Hindlimb muscle (tissue), 1 donor: ENCODE results near the gene TOP3B. TPM values are rescaled to one million over a fixed set of nuclear protein-coding genes. Genes with fewer than 3 reads are reported as not detected.
A peak's percentile ranks its signal among the peaks of the same experiment; 100 is the strongest.
"Not testable (repeated sequence)": the region's sequence is repeated elsewhere in the genome, so short reads cannot be mapped to it uniquely, and the experiment has no call there.

Experiments
- DNase-seq: peaks from one replicate; pipeline ENCODE4 v3.0.0-alpha.2; 2013
- polyA plus RNA-seq: library from polyadenylated mRNA; unstranded; fragments of 120-200 nt; gene quantifications from one replicate; pipeline ENCODE4 v1.2.1, GENCODE V29; 2013; ENCODE audit not compliant: insufficient read length

TOP3B gene
- polyA plus RNA-seq, 1 donor = 16.7 TPM

DNA sequence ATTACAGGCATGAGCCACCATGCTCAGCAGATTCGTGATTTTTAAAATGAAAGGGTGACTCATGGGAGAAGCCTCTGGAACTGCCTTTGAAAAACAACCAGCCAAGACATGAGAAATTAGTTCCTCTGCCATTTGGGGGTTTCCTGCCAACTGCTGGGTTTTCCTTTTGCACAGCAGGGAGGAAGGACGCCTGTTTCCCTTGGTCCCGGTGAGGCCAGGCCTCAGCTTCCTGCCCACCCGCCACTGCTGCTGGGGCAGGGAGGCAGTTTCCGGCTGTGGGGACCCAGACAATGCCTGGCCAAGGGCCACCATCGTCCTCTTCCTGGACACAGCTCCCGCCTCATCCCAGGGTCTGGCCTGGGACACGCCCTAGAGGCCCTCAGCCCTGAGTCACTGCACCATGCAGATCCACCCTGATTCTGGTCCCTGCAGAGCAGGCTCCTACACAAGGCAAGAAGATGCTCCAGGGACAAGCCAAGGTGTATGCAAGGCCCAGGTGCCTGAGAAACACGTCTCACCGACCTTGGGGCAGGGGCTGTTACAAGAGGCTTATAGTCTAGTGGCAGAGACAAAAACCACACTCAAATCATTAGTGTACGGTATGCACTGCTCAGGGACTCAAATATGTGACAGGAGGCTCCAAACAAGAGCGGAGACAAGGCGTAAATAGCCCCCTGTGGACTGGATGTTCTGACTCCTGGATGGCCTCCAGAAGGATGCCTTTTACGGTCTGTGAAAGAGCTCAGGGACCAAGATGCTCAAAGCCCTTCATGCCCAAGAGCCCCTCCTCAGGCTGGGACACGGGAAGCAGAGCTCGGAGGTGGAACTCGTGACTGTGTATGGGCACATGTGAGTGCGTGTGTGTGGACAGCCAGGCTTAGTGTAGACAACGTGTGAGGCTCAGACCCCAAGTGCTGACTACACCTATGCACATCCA is 39.9 kb downstream of the TOP3B start:
- peak; percentile 49 for DNase-seq

DNA sequence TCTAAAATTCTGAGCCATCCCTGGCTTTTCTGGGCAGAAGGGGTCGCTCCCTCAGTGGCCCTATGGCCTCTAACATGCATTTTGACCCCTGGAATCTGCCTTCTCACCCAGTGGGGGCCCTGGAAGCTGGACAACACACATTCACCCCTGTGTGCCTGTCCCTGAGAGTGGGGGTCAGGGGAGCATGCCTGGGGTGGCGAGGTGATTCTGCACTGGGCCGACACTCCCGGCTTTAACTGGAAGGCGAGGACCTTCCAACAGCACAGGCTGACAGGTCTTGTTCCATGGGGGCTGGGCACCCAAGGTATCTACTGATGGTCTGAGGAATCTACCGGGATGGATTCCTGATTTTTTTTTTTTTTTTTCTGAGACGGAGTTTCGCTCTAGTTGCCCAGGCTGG is 40.7 kb downstream of the TOP3B start:
- no peak for DNase-seq

DNA sequence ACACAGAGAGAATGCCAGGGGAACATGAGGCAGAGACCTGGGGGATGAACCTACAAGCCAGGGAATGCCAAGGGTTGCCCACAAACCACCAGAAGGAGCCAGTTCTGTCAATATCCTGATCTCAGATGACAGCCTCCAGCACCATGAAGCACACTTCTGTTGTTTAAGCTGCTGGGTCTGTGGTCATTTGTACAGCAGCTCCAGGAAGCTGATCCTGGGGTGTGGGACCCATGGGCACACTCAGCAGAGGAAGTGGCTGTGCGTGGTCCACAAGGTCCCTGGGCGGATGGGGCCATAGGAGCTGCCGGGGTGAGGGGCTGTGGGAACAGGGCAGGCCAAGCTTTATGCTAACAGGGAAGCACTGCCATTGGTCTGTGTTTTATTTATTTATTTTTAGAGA is 42.1 kb downstream of the TOP3B start:
- no peak for DNase-seq

DNA sequence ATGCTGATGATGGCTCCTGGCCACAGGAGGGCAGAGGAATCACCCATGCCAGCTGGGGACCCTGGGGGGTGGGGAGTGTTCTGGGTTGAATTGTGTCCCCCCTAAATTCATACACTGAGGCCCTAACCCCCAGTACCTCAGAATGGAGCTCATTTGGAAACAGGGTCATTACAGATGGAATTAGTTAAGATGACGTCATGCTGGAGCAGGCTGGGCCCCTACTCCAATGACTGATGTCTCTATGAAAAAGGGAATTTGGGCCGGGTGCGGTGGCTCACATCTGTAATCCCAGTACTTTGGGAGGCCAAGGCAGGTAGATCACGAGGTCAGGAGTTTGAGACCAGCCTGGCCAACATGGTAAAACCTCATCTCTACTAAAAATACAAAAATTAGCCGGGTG is 42.7 kb downstream of the TOP3B start:
- not testable (repeated sequence) for DNase-seq

DNA sequence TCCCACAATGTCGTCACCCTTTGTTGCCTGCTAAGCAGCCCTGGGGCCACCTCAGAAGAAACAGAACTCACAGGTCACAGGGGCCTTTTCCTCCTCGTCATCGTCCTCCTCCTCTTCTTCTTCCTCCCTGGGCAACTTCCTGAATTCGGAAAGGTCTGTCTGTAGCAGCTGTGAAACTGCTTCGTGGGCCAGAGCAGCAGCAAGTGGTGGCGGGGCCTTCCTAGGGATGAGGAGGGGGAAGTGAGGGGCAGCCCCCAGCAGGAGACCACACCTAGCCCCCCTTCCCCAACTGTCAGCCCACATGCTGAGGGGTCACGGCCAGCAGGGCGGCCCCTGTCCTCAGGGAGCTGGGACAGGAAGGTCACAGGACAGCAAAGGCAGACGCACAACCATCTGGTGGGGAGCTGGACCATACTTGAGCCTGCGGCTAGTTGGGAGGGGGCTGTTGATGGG is 43.1 kb downstream of the TOP3B start:
- DNase-seq = no peak

DNA sequence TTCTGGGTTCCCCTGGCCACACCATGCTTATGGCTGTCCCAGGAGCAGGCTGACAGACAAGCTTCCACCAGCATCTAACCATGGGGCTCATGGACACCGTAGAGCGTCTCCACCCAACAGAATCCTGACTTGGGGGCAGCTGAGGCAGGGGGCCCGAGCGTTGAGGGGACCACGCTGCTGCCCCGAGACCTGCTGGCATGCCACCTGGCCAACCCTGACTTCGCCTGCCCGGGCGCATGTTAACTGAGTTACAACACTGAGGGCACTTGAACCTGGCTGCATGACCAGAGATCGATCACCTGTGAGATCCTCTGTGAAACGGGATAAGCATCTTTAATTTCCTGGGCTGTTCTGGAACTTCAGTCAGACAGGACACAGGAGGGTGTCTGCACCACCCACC is 43.7 kb downstream of the TOP3B start:
- DNase-seq = no peak

DNA sequence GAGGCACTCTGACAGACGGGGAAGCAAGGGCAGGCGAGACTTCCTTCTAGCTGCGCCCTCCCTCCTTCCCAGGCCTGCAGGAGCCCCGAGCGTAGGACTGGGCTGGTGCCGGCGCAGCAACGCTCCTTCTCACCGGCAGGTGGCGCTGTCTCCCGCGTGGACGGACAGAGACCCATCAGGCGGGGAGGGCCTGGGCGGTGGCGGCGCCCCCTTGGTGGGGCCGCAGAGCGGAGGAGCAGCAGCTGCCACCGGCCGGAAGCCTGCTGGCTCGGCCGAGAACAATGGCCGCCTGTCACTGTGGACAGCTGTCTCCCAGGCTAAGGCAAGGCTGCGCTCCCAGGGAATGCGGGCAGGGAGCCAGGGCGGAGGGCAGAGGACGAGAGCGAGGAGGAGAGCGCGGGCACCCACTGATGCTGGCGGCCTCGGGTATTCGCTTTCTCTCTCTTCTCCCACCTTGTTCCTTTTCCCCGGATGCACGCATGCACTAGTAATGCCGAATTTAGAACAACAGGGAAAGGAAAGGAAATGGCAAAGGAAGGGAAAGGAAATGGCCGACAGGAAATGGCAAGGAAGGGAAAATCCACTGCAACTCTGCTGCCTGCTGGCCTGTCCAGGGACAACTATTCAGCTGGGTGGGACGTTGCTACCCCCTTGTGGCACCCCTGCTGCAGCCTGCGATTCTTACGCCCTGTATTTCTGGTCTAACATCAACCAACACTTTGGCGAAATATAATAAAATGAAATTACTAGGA is 44.3 kb downstream of the TOP3B start:
- DNase-seq = peak; percentile 93

DNA sequence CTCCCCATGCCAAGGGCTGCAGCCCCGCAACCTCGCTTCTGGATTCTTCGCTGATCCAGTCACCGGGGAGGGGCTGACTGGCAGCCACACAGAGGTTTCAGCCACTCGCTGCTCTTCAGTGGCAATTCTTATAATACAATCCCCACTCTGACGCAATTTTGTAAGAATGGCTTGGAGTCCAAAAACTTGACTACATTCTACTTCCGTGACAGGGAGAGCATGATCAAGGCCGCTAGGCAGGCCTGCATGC is 44.8 kb downstream of the TOP3B start:
- no peak for DNase-seq

DNA sequence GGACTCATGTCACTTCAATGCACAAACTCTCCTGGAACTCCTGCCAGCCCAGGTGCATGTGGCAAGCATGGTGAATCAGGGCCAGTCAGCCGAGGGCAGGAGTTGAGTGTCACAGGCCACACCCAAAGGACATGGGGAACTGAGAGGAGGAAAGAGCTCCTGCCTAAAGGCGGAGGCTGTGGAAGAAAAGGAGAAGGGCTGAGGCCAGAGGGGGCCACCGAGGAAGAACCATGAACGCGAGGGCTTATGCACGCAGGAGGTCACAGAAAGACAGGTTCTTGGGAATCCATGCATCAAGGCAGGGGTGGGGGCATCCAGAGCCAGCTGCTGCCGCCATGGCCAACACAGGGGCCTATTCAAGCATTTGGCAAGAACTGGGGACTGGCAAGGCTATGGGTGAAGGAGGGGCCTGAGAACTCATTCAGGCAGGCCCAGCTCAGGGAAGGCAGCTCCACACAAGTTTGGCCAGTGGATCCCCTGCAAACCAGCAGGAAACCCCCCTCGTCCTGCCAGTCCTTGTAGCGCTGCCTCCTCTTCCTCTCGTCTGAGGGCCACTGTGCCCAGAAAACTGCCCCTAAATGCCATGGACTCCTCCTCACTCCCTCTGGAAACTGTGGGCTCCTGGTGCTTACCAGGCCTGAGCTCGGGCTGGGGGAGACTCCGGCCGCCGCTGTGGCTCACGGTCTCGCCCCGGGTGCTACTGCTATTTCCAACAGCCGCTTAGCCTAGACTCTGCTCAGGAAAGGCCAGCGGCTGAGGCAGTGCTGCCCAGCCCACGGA is 45.4 kb downstream of the TOP3B start:
- DNase-seq = no peak

DNA sequence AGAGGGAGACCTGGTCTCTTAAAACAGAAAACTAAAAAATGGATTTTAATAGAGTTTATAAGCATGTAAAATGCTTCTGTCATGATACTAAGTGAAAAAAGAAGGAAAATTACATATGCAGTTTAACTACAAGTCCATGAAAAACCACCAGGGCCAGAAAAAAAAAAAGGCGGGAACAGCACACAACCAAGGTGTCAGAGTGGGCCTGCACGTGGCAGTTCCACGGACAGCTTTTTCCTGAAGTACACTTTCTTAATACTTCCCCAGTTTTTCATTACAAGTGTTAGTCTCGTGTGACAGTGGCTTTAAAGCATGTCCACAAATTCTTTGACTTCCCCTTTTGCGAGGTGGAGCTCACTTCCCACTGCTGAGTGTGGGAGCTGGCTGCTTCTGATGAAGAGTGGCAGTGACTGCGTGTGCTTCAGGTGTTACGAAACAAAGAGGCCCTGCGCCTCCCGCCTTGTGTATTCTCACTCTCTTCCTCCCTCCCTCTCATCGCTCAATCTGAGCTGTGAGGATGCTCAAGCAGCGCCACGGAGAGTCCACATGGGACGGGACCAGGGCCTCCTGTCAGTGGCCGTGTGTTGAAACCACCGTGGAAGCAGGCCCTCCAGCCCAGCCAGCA is 46.3 kb downstream of the TOP3B start:
- no peak for DNase-seq

DNA sequence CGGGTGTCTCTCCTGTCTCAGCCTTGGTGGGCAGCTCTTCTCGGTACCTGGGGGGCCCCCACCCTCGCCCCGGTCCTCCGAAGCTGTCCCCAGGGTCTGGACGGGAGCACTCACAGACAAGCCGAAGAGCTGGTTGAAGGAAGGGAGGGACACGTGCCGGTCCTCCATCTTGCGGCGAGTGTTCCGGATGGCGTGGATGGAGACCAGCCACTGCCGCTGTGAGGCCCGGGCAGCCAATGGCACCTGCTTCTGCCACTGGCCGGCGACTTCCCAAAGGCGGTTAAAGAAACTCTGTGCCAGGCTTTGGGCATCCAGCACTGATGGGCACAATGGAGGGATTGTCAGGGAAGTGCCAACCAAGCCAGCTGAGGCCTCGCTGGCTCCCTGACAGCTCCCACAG is 48.7 kb downstream of the TOP3B start:
- no peak for DNase-seq

DNA sequence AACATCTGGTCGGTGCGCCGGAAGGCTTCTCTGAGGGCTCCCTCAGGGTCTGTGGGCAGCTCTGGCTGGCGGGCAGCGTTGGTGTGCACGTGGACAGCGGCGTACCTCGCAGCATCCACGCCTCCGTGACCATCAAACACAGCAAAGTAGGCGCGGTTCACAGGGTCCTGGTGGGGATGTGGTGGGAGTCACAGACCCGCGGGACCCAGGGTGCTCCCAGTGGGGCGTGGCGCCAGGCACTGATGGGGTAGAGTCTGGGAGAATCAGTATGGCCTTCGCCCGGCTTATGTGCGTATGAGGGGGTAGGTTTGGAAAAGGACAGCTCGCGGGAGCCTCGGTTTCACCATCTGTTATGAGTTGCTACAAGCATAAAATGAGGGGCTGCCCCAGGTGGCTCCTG is 49.2 kb downstream of the TOP3B start:
- DNase-seq = no peak

DNA sequence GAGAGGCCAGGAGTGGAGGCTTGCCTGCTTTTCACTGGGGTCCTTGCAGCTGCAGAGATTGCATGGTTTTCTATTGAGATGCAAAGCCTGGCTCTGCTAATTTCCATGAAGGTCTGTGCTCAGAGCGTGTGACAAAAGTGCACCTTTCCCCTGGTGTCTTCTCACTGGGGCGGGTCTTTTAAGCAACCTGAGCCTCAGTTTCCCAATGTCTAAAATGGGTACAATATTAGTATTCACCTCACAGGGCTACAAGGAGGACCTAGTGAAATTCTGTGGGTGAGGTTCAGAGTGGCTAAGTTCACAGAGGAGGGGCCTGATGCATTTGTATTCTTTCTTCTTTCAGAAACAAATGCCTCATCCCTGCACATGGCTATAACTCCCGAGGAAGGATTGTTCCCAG is 50.2 kb downstream of the TOP3B start:
- DNase-seq = no peak

DNA sequence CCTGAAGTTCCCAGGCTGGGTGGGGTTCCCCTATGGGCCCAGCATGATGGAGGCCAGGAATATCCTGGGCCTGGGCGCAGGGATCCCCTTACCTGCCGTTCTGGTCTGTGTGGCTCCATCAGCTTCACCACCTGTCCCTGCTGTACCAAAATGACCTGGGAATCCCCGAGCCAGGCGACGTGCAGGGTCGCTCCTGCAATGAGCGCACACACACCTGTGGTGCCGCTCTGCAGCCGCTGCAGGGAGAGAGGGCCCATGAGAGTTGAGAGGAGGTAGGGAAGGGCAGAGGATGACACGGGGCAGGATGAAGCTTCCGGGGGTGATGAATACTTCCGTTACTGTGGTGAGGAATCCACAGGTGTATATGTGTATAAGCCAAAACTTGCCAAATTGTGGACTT is 51.5 kb downstream of the TOP3B start:
- no peak for DNase-seq

DNA sequence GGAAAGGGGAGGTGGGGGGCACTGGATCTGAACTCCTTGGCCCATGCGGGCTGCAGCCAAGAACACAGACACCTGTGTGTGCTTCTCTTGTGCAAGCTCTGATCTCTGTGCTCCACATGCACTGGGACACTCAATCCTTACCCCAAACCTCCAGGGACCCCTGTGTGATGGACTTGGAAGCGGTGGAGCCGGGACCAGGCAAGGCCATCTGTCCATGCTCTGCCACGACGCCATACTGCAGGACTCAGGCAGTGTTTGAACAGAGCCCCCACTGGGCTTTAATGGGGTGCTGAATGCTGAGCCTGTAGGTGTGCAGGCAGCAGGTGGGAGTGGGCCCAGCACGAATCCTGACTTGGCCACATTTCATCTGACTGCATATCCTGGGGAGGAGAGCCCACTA is 53.3 kb downstream of the TOP3B start:
- DNase-seq = no peak

DNA sequence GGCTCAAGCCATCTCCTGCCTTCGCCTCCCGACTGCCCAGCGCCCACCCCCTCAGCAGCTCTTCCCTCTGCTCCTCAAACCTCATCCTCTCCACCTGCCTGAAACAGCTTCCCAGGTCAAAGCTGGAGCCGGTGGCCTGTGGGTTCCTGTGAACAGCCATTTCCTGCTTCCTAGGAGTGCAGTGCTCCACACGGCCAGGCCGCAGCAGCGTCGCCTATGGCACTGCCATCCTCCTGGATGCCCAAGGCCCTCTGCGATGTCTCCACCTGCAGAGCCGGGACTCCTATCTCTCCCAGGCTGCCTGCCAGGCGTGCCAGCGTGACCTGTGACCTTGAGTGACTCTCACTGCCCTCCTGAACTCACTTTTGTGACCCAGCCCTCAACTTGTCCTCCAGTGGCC is 54.5 kb downstream of the TOP3B start:
- no peak for DNase-seq

DNA sequence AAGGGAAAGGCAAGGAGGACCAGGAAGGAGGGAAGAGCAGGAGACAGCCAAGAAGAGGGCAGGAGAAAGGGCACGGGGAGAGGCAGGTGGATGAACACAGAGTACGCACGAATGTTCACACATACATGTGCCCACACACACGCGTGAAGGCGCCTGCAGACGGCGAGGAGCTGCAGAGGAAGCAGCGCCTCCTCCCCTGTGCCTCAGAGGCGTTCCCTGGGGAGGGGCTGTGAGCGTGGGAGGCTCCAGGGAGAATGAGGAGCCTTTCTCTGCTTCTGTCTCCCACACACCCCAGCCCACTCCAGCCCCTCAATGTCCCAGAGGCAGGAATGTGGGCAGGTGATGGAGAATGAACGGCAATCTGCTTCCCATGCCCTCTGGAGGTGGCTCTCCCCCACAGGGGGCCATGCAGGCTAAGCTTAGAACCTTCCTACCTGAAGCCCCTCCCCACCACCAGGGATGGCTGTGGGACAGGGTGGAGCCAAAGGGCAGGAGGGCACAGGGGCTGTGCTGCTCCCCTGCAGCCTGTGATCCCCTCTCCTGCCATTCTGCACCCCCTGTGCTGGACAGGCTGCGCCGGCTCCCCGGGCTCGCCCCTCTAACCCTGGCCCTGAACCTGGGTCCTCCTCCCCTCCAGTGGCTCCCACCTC is 55.3 kb downstream of the TOP3B start:
- no peak for DNase-seq

DNA sequence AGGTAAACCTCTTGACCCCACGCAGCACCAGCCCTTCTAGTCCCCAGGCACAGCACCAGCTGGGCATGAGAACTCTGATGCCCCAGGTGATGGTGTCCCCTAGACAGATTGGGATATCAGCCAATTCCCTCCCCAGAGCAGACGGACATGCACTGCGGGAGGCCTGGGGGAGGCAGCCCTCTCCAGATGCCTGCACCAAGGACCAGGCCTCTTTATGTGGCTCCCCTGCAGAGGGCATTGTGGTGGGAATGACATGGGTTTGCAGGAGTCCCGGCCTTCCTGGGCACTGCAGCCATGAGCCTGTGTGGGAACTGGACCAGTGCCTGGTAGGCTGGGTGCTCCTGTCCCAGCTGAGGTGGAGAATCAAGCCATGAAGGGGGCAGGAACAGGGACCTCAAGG is 55.9 kb downstream of the TOP3B start:
- no peak for DNase-seq

DNA sequence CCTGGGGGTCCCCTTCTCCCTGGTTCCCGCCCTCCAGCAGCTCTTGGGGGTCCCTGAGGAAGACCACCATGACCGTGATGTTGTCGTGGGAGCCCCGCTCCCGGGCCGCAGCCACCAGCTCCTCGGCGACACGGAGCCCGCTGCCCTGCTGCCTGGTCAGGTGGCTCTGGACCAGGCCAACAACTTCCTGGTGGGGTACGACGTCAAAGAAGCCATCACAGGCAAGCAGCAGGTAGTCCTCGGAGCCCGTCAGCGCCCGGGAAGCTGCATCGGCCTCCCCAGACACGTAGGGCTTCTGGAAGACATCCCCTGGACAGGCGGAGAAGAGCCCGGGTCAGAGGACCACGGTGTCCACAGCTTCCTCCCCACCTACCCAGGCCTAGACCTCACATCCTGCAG is 59.4 kb downstream of the TOP3B start:
- no peak for DNase-seq

DNA sequence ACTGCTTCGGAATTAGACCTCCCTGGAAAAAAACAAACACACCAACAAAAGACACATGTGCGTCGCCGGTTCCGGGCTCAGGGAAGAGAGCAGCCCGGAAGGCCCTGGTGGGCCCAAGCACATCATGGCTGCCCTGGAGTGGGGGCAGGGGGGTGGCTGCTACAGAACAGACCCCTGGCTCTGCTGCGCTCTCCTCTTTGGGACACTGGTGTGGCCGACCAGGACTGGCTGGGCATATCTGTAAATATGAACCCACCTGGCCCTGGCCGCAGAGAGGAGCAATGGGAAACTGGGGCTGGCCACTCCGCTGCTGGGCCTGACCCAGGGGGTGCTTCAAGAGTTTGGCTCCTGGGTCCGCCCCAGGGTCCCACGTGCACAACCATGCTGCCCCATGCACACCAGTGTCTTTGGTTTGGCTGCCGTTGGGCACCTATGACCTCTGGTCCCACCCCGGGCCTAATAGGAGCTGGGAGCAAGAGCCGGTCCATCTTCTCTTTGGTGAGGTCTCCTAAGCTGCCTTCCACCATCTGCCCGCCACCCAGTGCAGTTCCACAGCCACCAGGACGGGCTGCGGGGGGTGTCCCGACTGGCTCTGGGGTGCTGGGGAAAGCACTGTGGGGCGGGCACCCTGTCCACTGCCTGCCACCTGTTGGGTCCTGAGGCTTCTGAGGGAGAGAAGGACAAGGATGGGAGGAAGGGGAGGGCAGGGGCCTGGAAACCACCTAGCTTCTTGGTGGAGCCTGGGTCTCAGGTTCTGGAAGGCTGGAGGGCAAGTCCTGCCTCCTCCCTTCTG is 60.0 kb downstream of the TOP3B start:
- no peak for DNase-seq

DNA sequence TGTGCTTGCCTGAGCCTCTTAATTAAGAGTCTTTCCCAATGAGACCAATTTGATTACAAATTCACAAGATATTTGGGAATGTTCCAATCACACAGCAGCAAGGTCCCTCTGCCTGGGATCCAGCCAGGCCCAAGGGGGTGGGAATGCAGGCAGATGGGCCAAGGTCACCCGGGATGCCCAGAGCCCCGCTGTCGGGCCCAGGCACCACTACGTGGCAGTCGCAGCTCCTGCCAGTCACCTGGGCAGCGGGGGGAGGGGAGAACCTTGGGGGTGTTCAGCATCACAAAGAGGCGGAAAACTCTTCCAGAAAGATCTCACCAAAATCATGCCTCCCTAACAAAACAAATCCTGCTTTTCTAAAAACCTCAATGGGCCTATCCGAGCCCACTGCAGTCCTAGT is 60.9 kb downstream of the TOP3B start:
- DNase-seq = no peak
